WTC11 (cell line): ENCODE data around the gene HPSE2. TPM values are rescaled to one million over a fixed set of nuclear protein-coding genes. Genes with fewer than 3 reads are reported as not detected.

Experiments used
- ATAC-seq: fragments of 200-7000 bp; cut with Tn5 transposase; 2 replicates; pipeline ENCODE4 v1.10.0; 2021; ENCODE audit warnings: mild to moderate bottlenecking, moderate library complexity
- Bru-seq: library from RNA; stranded (reverse); fragments of 400-500 nt; gene quantifications from one replicate; lab custom pipeline; 2021; lab: Mats Ljungman, UMichigan
- CTCF ChIA-PET: fragments of 300-600 bp; sonication (Branson Sonifier 250); formaldehyde crosslinking; loops from one replicate; lab custom pipeline; 2021; ENCODE audit warnings: antibody characterized with exemption; lab: Charles Lee
- POLR2A ChIA-PET: fragments of 350-600 bp; sonication (Branson Sonifier 250); formaldehyde crosslinking; loops from one replicate; lab custom pipeline; 2021; ENCODE audit warnings: antibody characterized with exemption; lab: Charles Lee
- DNase-seq: peaks from one replicate; pipeline ENCODE4 v3.0.0; 2021; ENCODE audit warnings: low spot score
- H3K27ac Mint-ChIP-seq: 2 replicates; pipeline ENCODE4 v1.8.0; 2021; ENCODE audit warnings: mixed read lengths
- H3K27me3 Mint-ChIP-seq: 2 replicates; pipeline ENCODE4 v1.8.0; 2021; ENCODE audit warnings: low read depth, mild to moderate bottlenecking, moderate library complexity, mixed read lengths
- H3K36me3 Mint-ChIP-seq: 2 replicates; pipeline ENCODE4 v1.8.0; 2021; ENCODE audit warnings: mixed read lengths
- H3K4me1 Mint-ChIP-seq: 2 replicates; pipeline ENCODE4 v1.8.0; 2022; ENCODE audit warnings: mixed read lengths
- H3K4me3 Mint-ChIP-seq: 2 replicates; pipeline ENCODE4 v1.8.0; 2021; ENCODE audit warnings: mild to moderate bottlenecking, moderate library complexity, mixed read lengths
- H3K9me3 Mint-ChIP-seq: 2 replicates; pipeline ENCODE4 v1.8.0; 2021; ENCODE audit warnings: mixed read lengths
- ERG ChIP-seq: fragments of 250-450 bp; sonication (Bioruptor Pico); IDR thresholded peaks from 2 replicates; pipeline ENCODE4 v1.8.0; 2021; ENCODE audit warnings: mild to moderate bottlenecking
- FOXP1 ChIP-seq: sonication (generic); formaldehyde crosslinking; IDR thresholded peaks from 2 replicates; pipeline ENCODE4 v1.8.0; 2022; ENCODE audit warnings: missing genetic modification reagents, mild to moderate bottlenecking, moderate library complexity, borderline replicate concordance
- JAZF1 ChIP-seq: fragments of 250-450 bp; sonication (Bioruptor Pico); IDR thresholded peaks from 2 replicates; pipeline ENCODE4 v1.9.0; 2021; ENCODE audit warnings: moderate library complexity, mild to moderate bottlenecking, inconsistent platforms
- MXD4 ChIP-seq: fragments of 250-450 bp; sonication (Bioruptor Pico); IDR thresholded peaks from 2 replicates; pipeline ENCODE4 v1.8.0; 2021; ENCODE audit warnings: mild to moderate bottlenecking, moderate library complexity, borderline replicate concordance
- NFYB ChIP-seq: sonication (generic); formaldehyde crosslinking; conservative IDR thresholded peaks from 2 replicates; pipeline ENCODE4 v1.8.0; 2022; ENCODE audit warnings: low read depth, missing genetic modification reagents
- NR1H2 ChIP-seq: sonication (generic); formaldehyde crosslinking; IDR thresholded peaks from 2 replicates; pipeline ENCODE4 v1.9.0; 2021; ENCODE audit warnings: mild to moderate bottlenecking, moderate library complexity, missing genetic modification reagents
- RELA ChIP-seq: sonication (generic); formaldehyde crosslinking; IDR thresholded peaks from 2 replicates; pipeline ENCODE4 v1.8.1; 2022; ENCODE audit warnings: missing genetic modification reagents, mild to moderate bottlenecking, borderline replicate concordance
- USF1 ChIP-seq: sonication (generic); formaldehyde crosslinking; IDR thresholded peaks from 2 replicates; pipeline ENCODE4 v1.8.0; 2022; ENCODE audit warnings: mild to moderate bottlenecking, missing genetic modification reagents
- USF2 ChIP-seq: sonication (generic); formaldehyde crosslinking; IDR thresholded peaks from 2 replicates; pipeline ENCODE4 v1.8.1; 2023; ENCODE audit warnings: mild to moderate bottlenecking, missing genetic modification reagents, moderate library complexity
- ZBTB43 ChIP-seq: sonication (generic); formaldehyde crosslinking; IDR thresholded peaks from 2 replicates; pipeline ENCODE4 v1.8.1; 2023; ENCODE audit warnings: mild to moderate bottlenecking, missing genetic modification reagents
- ZNF263 ChIP-seq: sonication (generic); formaldehyde crosslinking; IDR thresholded peaks from 2 replicates; pipeline ENCODE4 v1.8.1; 2022; ENCODE audit warnings: low read depth, mild to moderate bottlenecking, moderate library complexity, missing genetic modification reagents
- ZSCAN18 ChIP-seq: fragments of 250-450 bp; sonication (Bioruptor Pico); IDR thresholded peaks from 2 replicates; pipeline ENCODE4 v2.1.2; 2022; ENCODE audit warnings: mild to moderate bottlenecking, moderate library complexity
- long read RNA-seq, 3 experiments: library from RNA in 1 of 3; library from capped mRNA in 1 of 3; library from polyadenylated mRNA in 1 of 3; unstranded in 2 of 3; stranded (forward) in 1 of 3; transcript quantifications; one replicate each; pipeline ENCODE4 v2.0.0, GENCODE V29; 2021
- total RNA-seq: library from RNA; stranded (reverse); gene quantifications from 3 replicates; pipeline ENCODE4 v1.2.3, GENCODE V29; 2021

HPSE2 gene
- total RNA-seq, result 0.37 to 0.66 TPM (median 0.60 TPM) in 3 replicates
- Bru-seq, nascent RNA, result percentile 17 among the genes with signal in this experiment
- long read RNA-seq, experiment 1, result 0 reads
- long read RNA-seq, experiment 2, result 0 reads
- long read RNA-seq, experiment 3, partial matches to known transcripts, result 0 of 1 reads
- long read RNA-seq, experiment 3, other reads (novel, unspliced or antisense), result 1 of 1 reads

GRCh38 chr10:99235658-99236626, at the start of gene HPSE2:
Gene HPSE2, minus strand, starts transcription at chr10:99235852.
- Mint-ChIP-seq H3K4me1 (peaks cover 46% of the 10 kb centered on the region), H3K9me3 (no peaks in the 10 kb centered on the region), H3K27me3 (peaks cover 90% of the 10 kb centered on the region), H3K4me3 (peak within 1 kb of the TSS; percentile 74), H3K27ac (no peak within 1 kb of the TSS), H3K36me3 (no peaks in the 10 kb centered on the region)
- TF ChIP-seq FOXP1 (CRISPR knock-in tag), result 0 out of 2 replicates have a peak, but pooled peaks have one; percentile 15
- TF ChIP-seq USF2 (CRISPR knock-in tag), result no peak
- ChIA-PET POLR2A (no interaction called here), CTCF (interaction anchor here (1.0 to 2.6 kb wide), 3 partner anchors 11 to 768 kb away, joined by 3 to 10 read pairs (median 8); no protein-coding TSS in a partner anchor)
- DNase-seq (peak; percentile 58), ATAC-seq (peak; percentile 47)

- POLR2A ChIA-PET, result no interaction called here
- no peak for DNase-seq
- Mint-ChIP-seq H3K9me3 (peaks cover 17% of the 10 kb centered on the region), H3K27ac (0 out of 2 replicates have a peak overlapping the region, but pooled peaks have one; percentile 35), H3K4me3 (no peak overlapping the region), H3K4me1 (peaks cover 14% of the 10 kb centered on the region), H3K27me3 (no peaks in the 10 kb centered on the region; the same call in 1 of the 2 replicates), H3K36me3 (peaks cover 9% of the 10 kb centered on the region)
- peak; percentile 38 for ATAC-seq
- CTCF ChIA-PET, result interaction anchor here (1.0 to 1.3 kb wide), 2 partner anchors 425 to 813 kb away, joined by 3 to 5 read pairs; no protein-coding TSS in a partner anchor
- no peak for TF ChIP-seq MXD4 (CRISPR knock-in tag)
- no peak for TF ChIP-seq ZBTB43
- TF ChIP-seq NR1H2 (CRISPR knock-in tag), result no peak
- no peak for TF ChIP-seq ZNF263 (CRISPR knock-in tag)
- no peak for TF ChIP-seq USF1 (CRISPR knock-in tag)
- no peak for TF ChIP-seq ERG
- TF ChIP-seq JAZF1 (CRISPR knock-in tag), result no peak
- TF ChIP-seq ZSCAN18 (CRISPR knock-in tag), result no peak
These were observed 44.8 kb upstream of the HPSE2 start for GRCh38 chr10:99280472-99280871.

- Mint-ChIP-seq H3K36me3 (peaks cover 9% of the 10 kb centered on the region), H3K4me3 (no peak overlapping the region), H3K9me3 (peaks cover 17% of the 10 kb centered on the region), H3K4me1 (peaks cover 14% of the 10 kb centered on the region), H3K27ac (no peak overlapping the region), H3K27me3 (no peaks in the 10 kb centered on the region; the same call in 1 of the 2 replicates)
- TF ChIP-seq NFYB (CRISPR knock-in tag) (no peak), RELA (no peak)
- ATAC-seq (no peak), DNase-seq (no peak)
- ChIA-PET CTCF (interaction anchor here (1.0 to 1.3 kb wide), 3 partner anchors 425 to 813 kb away, joined by 3 to 5 read pairs (median 4); no protein-coding TSS in a partner anchor), POLR2A (no interaction called here)
These were observed 44.0 kb upstream of the HPSE2 start for GRCh38 chr10:99279626-99280111.
